GM12891 (cell line): ENCODE data around the gene SLC9C1.

ENCODE experiments used
- DNase-seq: peaks from one replicate; pipeline ENCODE4 v3.0.0; 2011; ENCODE audit warnings: low spot score; ENCODE audit not compliant: insufficient read length
- FAIRE-seq: peaks from 2 replicates; lab custom pipeline; 2011; peaks lifted over from hg19 to GRCh38; lab: Jason Lieb, UNC
- PAX5 ChIP-seq: IDR thresholded peaks from 2 replicates; pipeline ENCODE4 v1.6.1; 2011; ENCODE audit warnings: low read length, moderate library complexity, mild to moderate bottlenecking; ENCODE audit not compliant: insufficient read depth, severe bottlenecking
- POLR2A ChIP-seq: IDR thresholded peaks from 2 replicates; pipeline ENCODE4 v1.6.1; 2011; ENCODE audit warnings: low read depth, low read length, control low read depth
- POLR2AphosphoS5 ChIP-seq: IDR thresholded peaks from 2 replicates; pipeline ENCODE4 v1.6.1; 2011; ENCODE audit warnings: low read depth, low read length, control low read depth
- POU2F2 ChIP-seq: IDR thresholded peaks from 2 replicates; pipeline ENCODE4 v1.6.1; 2011; ENCODE audit warnings: low read depth, mild to moderate bottlenecking, control low read depth, low read length, moderate library complexity
- SPI1 ChIP-seq: IDR thresholded peaks from 2 replicates; pipeline ENCODE4 v1.6.1; 2011; ENCODE audit warnings: low read depth, low read length, control low read depth
- TAF1 ChIP-seq: IDR thresholded peaks from 2 replicates; pipeline ENCODE4 v1.6.1; 2011; ENCODE audit warnings: low read depth, low read length, control low read depth

The SLC9C1 gene

GRCh38 chr3:112096176-112096575 lies 197.8 kb downstream of the SLC9C1 start:
- TF ChIP-seq POLR2A (no peak), PAX5 (no peak), SPI1 (no peak), TAF1 (no peak), POU2F2 (no peak), POLR2AphosphoS5 (no peak)
- DNase-seq = no peak
- no peak for FAIRE-seq

- no peak for FAIRE-seq
Observed at GRCh38 chr3:112095731-112096130, 198.3 kb downstream of the SLC9C1 start.

GRCh38 chr3:112093180-112093522 lies 200.9 kb downstream of the SLC9C1 start:
- TF ChIP-seq POU2F2 = no peak
- TF ChIP-seq PAX5 = no peak
- no peak for TF ChIP-seq POLR2A
- TF ChIP-seq POLR2AphosphoS5 = no peak
- TF ChIP-seq TAF1 = no peak
- no peak for TF ChIP-seq SPI1
- FAIRE-seq (no peak), DNase-seq (no peak)

More at GRCh38 chr3:112095731-112096130, 198.3 kb downstream of the SLC9C1 start:
- DNase-seq = no peak
- no peak for TF ChIP-seq TAF1
- TF ChIP-seq POLR2A = no peak
- TF ChIP-seq PAX5 = no peak
- no peak for TF ChIP-seq SPI1
- TF ChIP-seq POLR2AphosphoS5 = no peak
- no peak for TF ChIP-seq POU2F2

GRCh38 chr3:112092496-112093179 lies 201.4 kb downstream of the SLC9C1 start:
- DNase-seq (no peak), FAIRE-seq (peak; percentile 78)
- no peak for TF ChIP-seq SPI1

- no peak for DNase-seq
- no peak for TF ChIP-seq POLR2A
- no peak for TF ChIP-seq PAX5
- no peak for TF ChIP-seq TAF1
- TF ChIP-seq POU2F2 = no peak
- TF ChIP-seq SPI1 = no peak
- no peak for TF ChIP-seq POLR2AphosphoS5
- FAIRE-seq = no peak
Observed at GRCh38 chr3:112090887-112091586, 203.0 kb downstream of the SLC9C1 start.
